Activated naive CD8-positive, alpha-beta T cell (primary cell): ENCODE measurements around the gene C3.
A peak's percentile ranks its signal among the peaks of the same experiment; 100 is the strongest.

ENCODE experiments used
- H3K27ac Mint-ChIP-seq: one replicate; pipeline ENCODE4 v1.8.0; 2021; ENCODE audit warnings: mixed read lengths
- H3K27me3 Mint-ChIP-seq: one replicate; pipeline ENCODE4 v1.8.0; 2021; ENCODE audit warnings: mixed read lengths
- H3K36me3 Mint-ChIP-seq: one replicate; pipeline ENCODE4 v1.8.0; 2021; ENCODE audit warnings: mixed read lengths
- H3K4me1 Mint-ChIP-seq: one replicate; pipeline ENCODE4 v1.8.0; 2021; ENCODE audit warnings: low read depth, mixed read lengths
- H3K4me3 Mint-ChIP-seq: one replicate; pipeline ENCODE4 v1.8.0; 2021; ENCODE audit warnings: mild to moderate bottlenecking, mixed read lengths
- H3K9me3 Mint-ChIP-seq: one replicate; pipeline ENCODE4 v1.8.0; 2021; ENCODE audit warnings: low read depth, mixed read lengths

C3 gene

DNA sequence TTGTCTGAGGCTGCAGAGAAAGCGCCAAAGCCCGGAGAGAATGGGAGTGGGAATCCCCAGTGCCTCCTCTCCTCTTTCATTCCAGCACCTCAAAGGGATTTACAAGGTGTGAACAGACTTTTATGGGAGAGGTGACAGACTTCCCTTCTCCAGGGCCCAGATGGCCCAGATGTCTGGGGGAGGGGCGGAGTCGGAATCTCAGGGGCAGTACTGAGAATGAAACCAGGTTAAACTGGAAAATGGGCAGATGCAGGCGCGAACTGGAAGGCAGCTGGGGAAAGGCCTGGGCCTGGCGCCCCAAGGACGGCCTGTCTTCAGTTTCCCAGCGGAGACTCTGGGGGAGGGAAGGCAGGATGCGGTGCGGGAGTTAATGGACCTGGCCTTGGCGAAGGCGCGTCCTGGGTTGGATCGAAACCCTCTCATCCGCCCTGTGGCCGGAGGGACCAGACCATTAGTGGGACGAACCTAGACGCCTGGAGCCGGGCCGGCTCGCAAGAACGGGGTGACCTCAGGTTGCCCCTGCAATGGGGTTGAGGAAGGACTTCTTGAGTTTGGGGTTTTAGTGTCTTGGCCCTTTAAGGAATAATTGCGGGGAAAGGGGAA lies 18.4 kb upstream of the C3 start:
- H3K9me3 Mint-ChIP-seq, result no peaks in the 10 kb centered on the region
- H3K36me3 Mint-ChIP-seq, result peaks cover 2% of the 10 kb centered on the region
- no peaks in the 10 kb centered on the region for H3K27me3 Mint-ChIP-seq
- peak overlapping the region; percentile 97 for H3K27ac Mint-ChIP-seq
- peak overlapping the region; percentile 97 for H3K4me3 Mint-ChIP-seq
- peaks cover 32% of the 10 kb centered on the region for H3K4me1 Mint-ChIP-seq

GRCh38 chr19:6737873-6738786 lies 17.7 kb upstream of the C3 start:
- H3K4me3 Mint-ChIP-seq, result peak overlapping the region; percentile 97
- H3K4me1 Mint-ChIP-seq, result peaks cover 32% of the 10 kb centered on the region
- no peaks in the 10 kb centered on the region for H3K9me3 Mint-ChIP-seq
- H3K36me3 Mint-ChIP-seq, result peaks cover 2% of the 10 kb centered on the region
- H3K27ac Mint-ChIP-seq, result peak overlapping the region; percentile 97
- H3K27me3 Mint-ChIP-seq, result no peaks in the 10 kb centered on the region

DNA sequence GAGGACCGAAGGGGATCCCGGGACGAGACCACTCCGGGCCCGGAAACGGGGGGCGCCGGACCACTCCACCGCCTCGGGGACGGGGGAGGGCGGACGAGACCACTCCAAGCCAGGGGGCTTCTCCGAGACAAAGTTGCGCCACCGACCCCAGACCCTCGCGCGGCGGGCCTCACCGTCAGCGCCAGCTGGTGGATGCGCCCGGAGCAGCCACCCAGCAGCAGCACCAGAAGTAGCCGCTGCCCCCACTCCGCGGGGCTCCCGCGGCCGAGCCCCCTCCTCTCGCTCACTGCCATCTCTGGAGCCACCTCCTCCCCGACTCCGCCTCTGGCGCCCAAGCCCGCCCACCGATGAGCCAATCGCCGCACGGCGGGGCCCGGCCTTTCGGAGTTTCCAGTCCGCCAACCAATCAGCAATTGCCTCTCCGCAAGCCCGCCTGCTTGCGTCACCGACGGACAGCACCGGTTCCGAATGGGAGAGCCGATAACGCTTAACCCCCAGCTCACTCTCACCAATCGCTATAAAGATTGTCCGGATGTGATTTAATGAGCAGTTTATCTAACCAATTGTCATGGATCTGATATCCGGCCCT lies 16.9 kb upstream of the C3 start, which contains the start of gene GPR108:
Gene GPR108, minus strand, starts transcription at position 297 of the 589 bp plus-strand sequence. Its CDS starts 4 bp downstream, at position 293.
- Mint-ChIP-seq H3K27me3 (no peaks in the 10 kb centered on the region), H3K36me3 (peaks cover 5% of the 10 kb centered on the region), H3K9me3 (no peaks in the 10 kb centered on the region), H3K4me1 (peaks cover 32% of the 10 kb centered on the region), H3K4me3 (peak within 1 kb of the TSS; percentile 97), H3K27ac (peak within 1 kb of the TSS; percentile 97)

- Mint-ChIP-seq H3K4me1 (peaks cover 32% of the 10 kb centered on the region), H3K9me3 (no peaks in the 10 kb centered on the region), H3K4me3 (peak overlapping the region; percentile 97), H3K27me3 (no peaks in the 10 kb centered on the region), H3K36me3 (peaks cover 6% of the 10 kb centered on the region), H3K27ac (peak overlapping the region; percentile 96)
Measured at GRCh38 chr19:6736917-6737283, 16.4 kb upstream of the C3 start.

- H3K27me3 Mint-ChIP-seq, result no peaks in the 10 kb centered on the region
- no peaks in the 10 kb centered on the region for H3K9me3 Mint-ChIP-seq
- H3K36me3 Mint-ChIP-seq, result peaks cover 6% of the 10 kb centered on the region
- H3K4me1 Mint-ChIP-seq, result peaks cover 30% of the 10 kb centered on the region
- H3K27ac Mint-ChIP-seq, result peak overlapping the region; percentile 96
- peak overlapping the region; percentile 97 for H3K4me3 Mint-ChIP-seq
Measured at GRCh38 chr19:6736169-6736916, 15.9 kb upstream of the C3 start.

DNA sequence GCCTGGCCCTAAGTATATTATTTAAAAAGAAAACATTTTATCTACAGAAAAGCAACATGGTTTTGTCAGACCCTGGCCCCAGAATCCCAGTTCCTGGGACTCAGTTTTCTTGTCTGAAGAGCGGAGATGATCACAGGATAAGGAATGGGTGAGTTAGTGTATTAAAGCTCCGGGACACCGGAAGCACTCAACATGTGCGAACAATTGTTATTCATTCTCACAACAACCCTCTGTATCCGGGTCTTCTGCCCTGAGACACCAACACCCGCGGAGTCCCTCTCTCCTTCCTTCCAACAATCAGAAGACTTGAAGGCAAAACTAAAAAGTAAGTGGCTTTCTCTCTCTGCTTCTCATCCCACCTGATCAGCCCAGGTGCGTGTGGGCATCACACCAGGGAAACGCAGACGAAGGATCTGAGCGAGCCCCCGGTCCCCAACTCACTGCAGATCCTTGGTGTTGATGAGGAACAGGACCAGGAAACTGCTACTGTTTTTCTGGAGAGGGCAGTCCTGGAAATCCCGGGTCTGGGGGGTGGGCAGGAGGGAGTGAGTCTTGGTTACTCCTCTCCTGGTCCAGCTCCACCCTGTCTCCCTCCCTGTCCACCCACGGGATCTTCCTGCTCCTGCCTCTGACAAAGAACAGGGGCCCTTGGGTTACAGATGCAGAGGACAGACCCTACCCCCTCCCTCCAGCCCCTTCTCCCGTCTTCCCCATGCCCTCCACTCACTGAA lies 14.9 kb upstream of the C3 start:
- H3K27me3 Mint-ChIP-seq, result no peaks in the 10 kb centered on the region
- peaks cover 26% of the 10 kb centered on the region for H3K4me1 Mint-ChIP-seq
- H3K36me3 Mint-ChIP-seq, result peaks cover 6% of the 10 kb centered on the region
- H3K9me3 Mint-ChIP-seq, result no peaks in the 10 kb centered on the region
- peak overlapping the region; percentile 96 for H3K27ac Mint-ChIP-seq
- H3K4me3 Mint-ChIP-seq, result peak overlapping the region; percentile 97

DNA sequence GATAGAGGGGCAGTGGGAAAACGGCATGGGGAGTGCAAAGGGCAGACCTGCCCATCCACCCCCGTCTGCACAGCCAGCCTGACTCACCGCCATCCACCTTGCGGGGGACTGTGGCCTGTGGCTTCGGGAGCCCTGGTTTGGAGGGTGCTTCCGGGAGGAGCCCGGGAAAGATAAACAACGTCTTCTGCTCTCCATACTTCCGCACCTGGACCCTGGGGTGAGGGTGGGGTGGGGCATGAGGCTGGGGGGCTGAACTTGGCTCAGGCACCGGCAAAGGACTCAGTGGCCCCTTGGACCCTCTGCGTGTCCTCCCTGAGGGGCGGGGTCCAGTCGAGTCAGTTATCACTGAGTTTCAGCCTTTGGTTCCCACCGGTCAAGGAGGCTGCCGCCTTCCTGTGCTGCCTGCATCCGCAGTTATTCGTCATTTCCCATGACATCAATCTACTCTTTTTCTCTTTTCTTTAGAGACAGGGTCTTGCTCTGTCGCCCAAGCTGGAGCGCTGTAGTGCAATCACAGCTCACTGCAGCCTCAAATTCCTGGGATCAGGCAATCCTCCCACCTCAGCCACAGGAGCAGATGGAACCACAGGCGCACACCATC lies 13.7 kb upstream of the C3 start:
- H3K4me1 Mint-ChIP-seq, result peaks cover 24% of the 10 kb centered on the region
- H3K36me3 Mint-ChIP-seq, result peaks cover 6% of the 10 kb centered on the region
- H3K27ac Mint-ChIP-seq, result no peak overlapping the region
- H3K27me3 Mint-ChIP-seq, result no peaks in the 10 kb centered on the region
- H3K9me3 Mint-ChIP-seq, result no peaks in the 10 kb centered on the region
- H3K4me3 Mint-ChIP-seq, result no peak overlapping the region

DNA sequence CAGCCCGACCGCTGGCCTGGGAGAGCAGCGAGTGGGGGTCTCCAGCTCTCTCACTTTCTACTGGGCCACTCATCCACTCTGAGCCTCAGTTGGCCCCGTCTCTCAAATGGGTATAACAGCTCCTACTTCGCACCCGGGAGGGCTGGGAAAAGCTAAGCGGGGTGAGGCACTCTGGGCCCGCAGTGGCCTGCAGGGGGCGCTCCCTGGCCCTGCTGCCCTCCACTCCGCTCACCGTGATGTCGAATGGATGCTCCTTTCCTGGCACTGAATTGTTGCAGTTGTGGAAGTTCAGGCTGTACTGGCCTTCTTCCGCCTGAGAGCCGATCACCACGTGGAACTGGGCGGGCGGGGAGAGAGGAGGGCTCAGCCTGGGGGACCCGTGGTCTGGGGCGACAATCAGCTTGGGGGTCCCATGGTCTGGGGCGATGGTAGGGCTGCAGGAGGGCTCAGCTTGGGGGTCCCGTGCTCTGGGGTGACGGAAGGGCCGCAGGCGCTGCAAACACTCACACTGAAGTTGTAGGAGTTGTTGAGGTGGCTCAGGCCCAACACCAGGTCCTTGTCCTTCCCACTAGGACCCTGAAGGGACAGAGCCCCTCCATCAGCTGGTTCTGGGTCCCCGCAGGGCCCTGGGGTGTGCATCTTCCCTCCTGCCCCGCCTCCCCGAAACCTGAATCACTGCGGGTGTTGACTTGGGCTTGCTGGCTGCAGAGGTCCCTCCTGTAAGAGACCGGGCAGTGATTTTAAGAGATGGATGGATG lies 13.1 kb upstream of the C3 start:
- H3K9me3 Mint-ChIP-seq, result no peaks in the 10 kb centered on the region
- no peaks in the 10 kb centered on the region for H3K27me3 Mint-ChIP-seq
- peaks cover 17% of the 10 kb centered on the region for H3K4me1 Mint-ChIP-seq

DNA sequence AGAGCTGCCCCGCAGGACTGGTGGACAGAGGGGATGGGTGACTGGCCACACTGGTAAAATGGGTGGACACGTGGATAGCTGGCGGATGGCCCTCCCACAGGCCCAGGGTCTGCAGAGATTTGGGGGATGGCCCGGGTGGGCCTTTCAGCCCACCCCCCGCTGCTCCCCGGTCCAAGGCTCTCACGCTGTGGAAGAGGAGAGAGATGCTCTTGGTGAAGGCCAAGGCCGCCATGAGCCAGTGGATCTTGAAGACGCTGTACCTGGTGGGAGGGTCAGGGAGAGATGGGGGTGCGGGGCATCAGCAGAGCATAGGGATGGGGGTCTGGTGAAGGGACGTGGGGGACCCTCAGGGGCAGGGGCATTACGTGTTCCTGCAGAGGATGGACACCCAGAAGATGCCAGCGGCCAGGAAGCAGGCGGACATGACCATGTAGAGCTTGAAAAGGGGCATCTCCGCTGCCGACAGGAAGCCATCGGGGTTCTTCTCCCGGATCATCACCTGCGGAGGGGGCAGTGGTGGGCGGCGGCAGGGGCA lies 12.4 kb upstream of the C3 start:
- Mint-ChIP-seq H3K36me3 (peaks cover 6% of the 10 kb centered on the region), H3K9me3 (no peaks in the 10 kb centered on the region), H3K27me3 (no peaks in the 10 kb centered on the region), H3K27ac (no peak overlapping the region), H3K4me1 (peaks cover 10% of the 10 kb centered on the region), H3K4me3 (no peak overlapping the region)

More for the DNA sequence above, 13.1 kb upstream of the C3 start:
- Mint-ChIP-seq H3K4me3 (no peak overlapping the region), H3K27ac (no peak overlapping the region), H3K36me3 (peaks cover 6% of the 10 kb centered on the region)

GRCh38 chr19:6731822-6732221 lies 11.4 kb upstream of the C3 start:
- Mint-ChIP-seq H3K9me3 (no peaks in the 10 kb centered on the region), H3K36me3 (peaks cover 6% of the 10 kb centered on the region), H3K4me3 (no peak overlapping the region), H3K4me1 (peaks cover 8% of the 10 kb centered on the region), H3K27me3 (no peaks in the 10 kb centered on the region), H3K27ac (no peak overlapping the region)

DNA sequence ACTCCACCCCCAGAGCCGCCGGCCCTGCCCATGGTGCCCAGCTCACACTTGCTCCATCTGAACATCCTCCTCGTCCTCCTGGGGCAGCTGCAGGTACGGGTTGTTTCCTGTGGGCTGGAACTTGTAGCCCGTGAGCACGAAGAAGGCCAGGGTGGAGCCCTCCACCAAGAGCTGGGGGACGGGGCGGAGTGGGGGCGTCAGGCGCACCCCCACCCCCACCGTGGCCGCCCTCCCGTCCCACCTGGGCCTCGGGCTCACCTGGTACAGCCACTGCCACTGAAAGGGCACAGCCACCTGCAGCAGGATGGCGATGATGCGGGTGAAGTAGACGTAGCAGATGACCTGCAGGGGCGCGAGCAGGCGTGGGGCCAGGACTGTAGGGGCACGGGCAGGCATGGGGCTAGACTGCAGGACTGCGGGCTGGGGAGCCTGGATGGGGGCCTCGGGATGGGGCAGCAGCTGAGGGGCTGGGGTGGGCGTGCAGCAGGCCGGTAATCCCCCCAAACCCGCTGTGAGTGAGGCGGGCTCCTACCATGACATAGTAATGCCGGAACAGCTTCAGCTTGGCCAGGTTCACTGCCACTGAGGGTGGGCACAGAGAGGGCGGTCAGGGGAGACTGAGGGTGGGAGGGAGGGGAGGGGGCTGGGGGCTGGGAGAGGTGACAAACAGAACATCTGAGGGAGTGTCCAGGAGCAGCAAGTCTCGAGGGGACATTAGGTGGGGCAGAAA lies 10.7 kb upstream of the C3 start:
- Mint-ChIP-seq H3K4me1 (peaks cover 4% of the 10 kb centered on the region), H3K36me3 (peaks cover 6% of the 10 kb centered on the region), H3K4me3 (no peak overlapping the region), H3K9me3 (no peaks in the 10 kb centered on the region), H3K27ac (no peak overlapping the region), H3K27me3 (no peaks in the 10 kb centered on the region)

- Mint-ChIP-seq H3K4me1 (peaks cover 5% of the 10 kb centered on the region), H3K4me3 (no peak overlapping the region), H3K27ac (no peak overlapping the region), H3K36me3 (peaks cover 6% of the 10 kb centered on the region), H3K27me3 (no peaks in the 10 kb centered on the region), H3K9me3 (no peaks in the 10 kb centered on the region)
Measured at GRCh38 chr19:6730153-6730804, 9.8 kb upstream of the C3 start.
